ENCODE results near the gene RFTN1. TPM values are rescaled to one million over a fixed set of nuclear protein-coding genes. Genes with fewer than 3 reads are reported as not detected.

The RFTN1 gene
- total RNA-seq, 3 donors from 2014 or later: 6.9 to 12.6 (median 9.7) TPM

GRCh38 chr3:16381426-16381825 is 132.1 kb downstream of the RFTN1 start:
- TF ChIP-seq, protein P1, sequence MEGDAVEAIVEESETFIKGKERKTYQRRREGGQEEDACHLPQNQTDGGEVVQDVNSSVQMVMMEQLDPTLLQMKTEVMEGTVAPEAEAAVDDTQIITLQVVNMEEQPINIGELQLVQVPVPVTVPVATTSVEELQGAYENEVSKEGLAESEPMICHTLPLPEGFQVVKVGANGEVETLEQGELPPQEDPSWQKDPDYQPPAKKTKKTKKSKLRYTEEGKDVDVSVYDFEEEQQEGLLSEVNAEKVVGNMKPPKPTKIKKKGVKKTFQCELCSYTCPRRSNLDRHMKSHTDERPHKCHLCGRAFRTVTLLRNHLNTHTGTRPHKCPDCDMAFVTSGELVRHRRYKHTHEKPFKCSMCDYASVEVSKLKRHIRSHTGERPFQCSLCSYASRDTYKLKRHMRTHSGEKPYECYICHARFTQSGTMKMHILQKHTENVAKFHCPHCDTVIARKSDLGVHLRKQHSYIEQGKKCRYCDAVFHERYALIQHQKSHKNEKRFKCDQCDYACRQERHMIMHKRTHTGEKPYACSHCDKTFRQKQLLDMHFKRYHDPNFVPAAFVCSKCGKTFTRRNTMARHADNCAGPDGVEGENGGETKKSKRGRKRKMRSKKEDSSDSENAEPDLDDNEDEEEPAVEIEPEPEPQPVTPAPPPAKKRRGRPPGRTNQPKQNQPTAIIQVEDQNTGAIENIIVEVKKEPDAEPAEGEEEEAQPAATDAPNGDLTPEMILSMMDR (IDR thresholded peaks at IDR 0.05): no peak
- Histone ChIP-seq H3K4me1 (ENCODE audit: low read depth) (no peaks in the 10 kb centered on the region), H3K36me3 (ENCODE audit: low read depth) (no peaks in the 10 kb centered on the region), H3K9me3 (no peaks in the 10 kb centered on the region), H3K4me3 (no peak overlapping the region)
- intact Hi-C loops (cut with DNase I, micrococcal nuclease): no loop called here
- DNase-seq (no peak), ATAC-seq (no peak)

DNA sequence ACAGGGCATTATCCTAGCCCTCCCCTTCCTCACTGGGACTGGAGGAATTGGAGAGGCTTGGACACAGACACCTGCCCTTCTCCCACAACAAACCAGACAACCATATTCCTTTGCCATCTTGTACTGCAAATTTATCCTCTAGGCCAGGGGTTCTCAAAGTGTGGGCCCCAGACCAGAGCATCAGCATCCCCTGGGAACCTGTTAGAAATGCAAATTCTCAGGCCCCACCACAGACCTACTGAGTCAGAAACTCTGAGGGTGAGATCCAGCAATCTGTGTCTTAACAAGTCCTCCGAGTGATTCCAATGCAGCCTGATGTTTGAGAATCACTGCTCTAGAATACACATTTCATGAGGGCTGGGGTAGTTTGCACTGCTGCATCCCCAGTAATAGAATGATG is 133.1 kb downstream of the RFTN1 start:
- ATAC-seq (no peak), DNase-seq (no peak)
- Histone ChIP-seq H3K36me3 (ENCODE audit: low read depth) (no peaks in the 10 kb centered on the region), H3K9me3 (no peaks in the 10 kb centered on the region), H3K4me1 (ENCODE audit: low read depth) (no peaks in the 10 kb centered on the region), H3K4me3 (no peak overlapping the region)
- TF ChIP-seq, protein P1 (IDR thresholded peaks at IDR 0.05): no peak
- intact Hi-C loops (cut with DNase I, micrococcal nuclease): no loop called here

- Histone ChIP-seq H3K36me3 (ENCODE audit: low read depth) (no peaks in the 10 kb centered on the region), H3K4me1 (ENCODE audit: low read depth) (no peaks in the 10 kb centered on the region), H3K9me3 (no peaks in the 10 kb centered on the region), H3K4me3 (no peak overlapping the region)
- DNase-seq (no peak), ATAC-seq (no peak)
- TF ChIP-seq, protein P1 (IDR thresholded peaks at IDR 0.05): no peak
- intact Hi-C loops (cut with DNase I, micrococcal nuclease): no loop called here
Observed at GRCh38 chr3:16379838-16380237, 133.7 kb downstream of the RFTN1 start.

- Histone ChIP-seq H3K4me1 (ENCODE audit: low read depth) (no peaks in the 10 kb centered on the region), H3K4me3 (no peak overlapping the region), H3K9me3 (no peaks in the 10 kb centered on the region), H3K36me3 (ENCODE audit: low read depth) (no peaks in the 10 kb centered on the region)
- ATAC-seq (peak; percentile 33), DNase-seq (no peak)
- TF ChIP-seq, protein P1 (IDR thresholded peaks at IDR 0.05): no peak
- intact Hi-C loops (cut with DNase I, micrococcal nuclease): no loop called here
Observed at GRCh38 chr3:16378920-16379319, 134.6 kb downstream of the RFTN1 start.

- ATAC-seq: no peak
- no peak for DNase-seq
- Histone ChIP-seq H3K4me3 (no peak overlapping the region), H3K4me1 (ENCODE audit: low read depth) (no peaks in the 10 kb centered on the region), H3K36me3 (ENCODE audit: low read depth) (no peaks in the 10 kb centered on the region), H3K9me3 (no peaks in the 10 kb centered on the region)
- intact Hi-C loops (cut with DNase I, micrococcal nuclease): no loop called here
- TF ChIP-seq, protein P1 (IDR thresholded peaks at IDR 0.05): no peak
Observed at GRCh38 chr3:16378415-16378814, 135.1 kb downstream of the RFTN1 start.

- no peak for ATAC-seq
- H3K4me1 ChIP-seq (ENCODE audit: low read depth): no peaks in the 10 kb centered on the region
- no peak for DNase-seq
- H3K36me3 ChIP-seq (ENCODE audit: low read depth): no peaks in the 10 kb centered on the region
- no peaks in the 10 kb centered on the region for H3K9me3 ChIP-seq
- TF ChIP-seq, protein P1 (IDR thresholded peaks at IDR 0.05): no peak
- intact Hi-C loops (cut with DNase I, micrococcal nuclease): no loop called here
- no peak overlapping the region for H3K4me3 ChIP-seq
Observed at GRCh38 chr3:16377847-16378302, 135.6 kb downstream of the RFTN1 start.

Data from mucosa of descending colon (tissue), 3 donors.